OCI-LY7 (cell line): ENCODE measurements around the gene ORC3. TPM values are rescaled to one million over a fixed set of nuclear protein-coding genes. Genes with fewer than 3 reads are reported as not detected.

Source experiments
- BruUV-seq: library from RNA; stranded (reverse); fragments of 400-500 nt; replicated peaks from 2 replicates; lab custom pipeline; 2021; lab: Mats Ljungman, UMichigan
- CTCF ChIA-PET: fragments of 300-600 bp; sonication (Branson Sonifier 250); formaldehyde crosslinking; loops from one replicate; lab custom pipeline; 2022; ENCODE audit warnings: antibody characterized with exemption; ENCODE audit not compliant: unreplicated experiment; lab: Charles Lee
- POLR2A ChIA-PET: fragments of 300-600 bp; sonication (Branson Sonifier 250); formaldehyde crosslinking; loops from one replicate; lab custom pipeline; 2022; ENCODE audit warnings: antibody characterized with exemption; lab: Charles Lee
- DNase-seq: peaks from one replicate; pipeline ENCODE4 v3.0.0-alpha.2; 2015; ENCODE audit warnings: low spot score
- H2AFZ ChIP-seq: fragments of 200-600 bp; sonication (generic), shearing (Covaris generic); 2 replicates; pipeline ENCODE4 v1.6.1; 2014; ENCODE audit warnings: mild to moderate bottlenecking, antibody characterized with exemption, low read length, moderate library complexity
- H3K27ac ChIP-seq: fragments of 200-600 bp; sonication (generic); 2 replicates; pipeline ENCODE4 v1.5.1; 2014; ENCODE audit warnings: mixed run types, low read depth, mild to moderate bottlenecking, moderate library complexity, low read length, inconsistent platforms; ENCODE audit not compliant: poor library complexity, severe bottlenecking
- H3K36me3 ChIP-seq: fragments of 200-600 bp; sonication (generic); 2 replicates; pipeline ENCODE4 v1.6.1; 2014; ENCODE audit warnings: mild to moderate bottlenecking, antibody characterized with exemption, low read length, moderate library complexity, mixed read lengths; ENCODE audit not compliant: insufficient read depth
- H3K4me1 ChIP-seq: fragments of 200-600 bp; sonication (generic); 2 replicates; pipeline ENCODE4 v1.5.1; 2014; ENCODE audit warnings: mild to moderate bottlenecking, low read length; ENCODE audit not compliant: insufficient read depth, poor library complexity, severe bottlenecking
- H3K4me2 ChIP-seq: fragments of 200-600 bp; sonication (generic); 2 replicates; pipeline ENCODE4 v1.6.1; 2014; ENCODE audit warnings: mild to moderate bottlenecking, low read length
- H3K4me3 ChIP-seq: fragments of 200-600 bp; sonication (generic); 2 replicates; pipeline ENCODE4 v1.5.1; 2014; ENCODE audit warnings: mild to moderate bottlenecking, low read depth, low read length; ENCODE audit not compliant: poor library complexity, severe bottlenecking
- H3K79me2 ChIP-seq: fragments of 200-600 bp; sonication (generic); 2 replicates; pipeline ENCODE4 v1.6.1; 2016; ENCODE audit warnings: low read depth, mild to moderate bottlenecking, low read length, moderate library complexity, mixed read lengths; ENCODE audit not compliant: insufficient read depth
- H3K9me2 ChIP-seq: fragments of 200-600 bp; sonication (generic); 2 replicates; pipeline ENCODE4 v1.6.1; 2016; ENCODE audit warnings: mild to moderate bottlenecking, low read length, mixed read lengths; ENCODE audit not compliant: insufficient read depth
- H3K9me3 ChIP-seq: fragments of 200-600 bp; sonication (generic); 2 replicates; pipeline ENCODE4 v1.6.1; 2014; ENCODE audit warnings: mild to moderate bottlenecking, mixed run types, low read length, mixed read lengths
- H4K20me1 ChIP-seq: fragments of 200-600 bp; sonication (generic); 2 replicates; pipeline ENCODE4 v1.6.1; 2014; ENCODE audit warnings: mild to moderate bottlenecking, antibody characterized with exemption, low read length, moderate library complexity, mixed read lengths; ENCODE audit not compliant: insufficient read depth
- CTCF ChIP-seq: fragments of 200-600 bp; sonication (generic); conservative IDR thresholded peaks from 2 replicates; pipeline ENCODE4 v1.5.1; 2014; ENCODE audit warnings: mild to moderate bottlenecking, antibody characterized with exemption, low read length, moderate library complexity, mixed read lengths
- EZH2phosphoT487 ChIP-seq: fragments of 200-600 bp; sonication (generic); IDR thresholded peaks from 2 replicates; pipeline ENCODE4 v1.6.1; 2018; ENCODE audit warnings: low read depth, borderline replicate concordance, mild to moderate bottlenecking, mixed run types, antibody characterized with exemption, low read length, moderate library complexity, mixed read lengths
- intact Hi-C: fragments of 100-400 bp; cut with micrococcal nuclease; formaldehyde crosslinking; loops from one replicate; pipeline ENCODE4 v1.10.0; 2022; ENCODE audit not compliant: unreplicated experiment
- total RNA-seq, 2 experiments: library from RNA; depleted of rRNA in 1 of 2; stranded (reverse); fragments of >200 nt in 1 of 2; shearing (Covaris generic) in 1 of 2; gene quantifications; 2 replicates each; pipeline ENCODE4 v1.2.3, GENCODE V29; 2014 to 2022

The ORC3 gene
- total RNA-seq, 2 experiments from 2014 or later, result 34.8 to 45.0 TPM

- H3K4me3 ChIP-seq, result no peak overlapping the region
- no TSS peak for BruUV-seq
- peaks cover 7% of the 10 kb centered on the region for H3K4me1 ChIP-seq
- POLR2A ChIA-PET, result interaction anchor here (0.6 to 0.9 kb wide), 4 partner anchors 27 to 1264 kb away, joined by 3 to 4 read pairs (median 3); no protein-coding TSS in a partner anchor
- no peaks in the 10 kb centered on the region for H3K79me2 ChIP-seq
- no peak overlapping the region for H2AFZ ChIP-seq
- H4K20me1 ChIP-seq, result no peaks in the 10 kb centered on the region
- H3K4me2 ChIP-seq, result no peak overlapping the region
- no peaks in the 10 kb centered on the region for H3K9me2 ChIP-seq
- intact Hi-C loops, result no loop called here
- H3K27ac ChIP-seq, result no peak overlapping the region
- DNase-seq, result no peak
- no peaks in the 10 kb centered on the region for H3K9me3 ChIP-seq
- CTCF ChIA-PET, result no interaction called here
- H3K36me3 ChIP-seq, result peaks cover 65% of the 10 kb centered on the region
- no peak for TF ChIP-seq CTCF
- no peak for TF ChIP-seq EZH2phosphoT487
These were observed 65.0 kb downstream of the ORC3 start for GRCh38 chr6:87654875-87655454.

GRCh38 chr6:87655824-87656223 is 65.9 kb downstream of the ORC3 start:
- ChIA-PET CTCF (no interaction called here), POLR2A (interaction anchor here (0.6 to 1.0 kb wide), 5 partner anchors 18 to 136 kb away, joined by 3 to 4 read pairs (median 3); no protein-coding TSS in a partner anchor)
- BruUV-seq, result no TSS peak
- H3K4me3 ChIP-seq, result no peak overlapping the region
- H3K4me1 ChIP-seq, result peaks cover 7% of the 10 kb centered on the region
- no peaks in the 10 kb centered on the region for H3K79me2 ChIP-seq
- intact Hi-C loops, result no loop called here
- no peak overlapping the region for H2AFZ ChIP-seq
- no peaks in the 10 kb centered on the region for H3K9me2 ChIP-seq
- no peaks in the 10 kb centered on the region for H4K20me1 ChIP-seq
- peaks cover 73% of the 10 kb centered on the region for H3K36me3 ChIP-seq
- no peak overlapping the region for H3K4me2 ChIP-seq
- TF ChIP-seq EZH2phosphoT487 (no peak), CTCF (no peak)
- H3K27ac ChIP-seq, result no peak overlapping the region
- DNase-seq, result no peak
- H3K9me3 ChIP-seq, result no peaks in the 10 kb centered on the region

GRCh38 chr6:87656857-87657256 is 66.9 kb downstream of the ORC3 start:
- ChIA-PET POLR2A (interaction anchor here (0.6 to 1.7 kb wide), 6 partner anchors 9 to 1126 kb away, joined by 3 to 4 read pairs (median 3); no protein-coding TSS in a partner anchor), CTCF (no interaction called here)

More at GRCh38 chr6:87656857-87657256, 66.9 kb downstream of the ORC3 start:
- TF ChIP-seq EZH2phosphoT487, result no peak
- no peak for TF ChIP-seq CTCF
- Histone ChIP-seq H4K20me1 (no peaks in the 10 kb centered on the region), H3K79me2 (no peaks in the 10 kb centered on the region), H3K9me3 (no peaks in the 10 kb centered on the region), H3K9me2 (no peaks in the 10 kb centered on the region), H3K4me1 (peaks cover 7% of the 10 kb centered on the region), H3K27ac (no peak overlapping the region), H3K36me3 (peaks cover 84% of the 10 kb centered on the region), H3K4me2 (0 out of 2 replicates have a peak overlapping the region, but pooled peaks have one; percentile 15), H2AFZ (no peak overlapping the region), H3K4me3 (no peak overlapping the region)
- no TSS peak for BruUV-seq
- peak; percentile 51 for DNase-seq
- intact Hi-C loops, result no loop called here
